Heart left ventricle (tissue), 16 donors: ENCODE measurements around the gene PHACTR3. TPM values are rescaled to one million over a fixed set of nuclear protein-coding genes. Genes with fewer than 3 reads are reported as not detected.

Source experiments
- ATAC-seq, 4 donors: fragments of 200-7000 bp; cut with Tn5 transposase; one replicate each; pipeline ENCODE4 v1.9.1; 2020 to 2022; ENCODE audit warnings: moderate library complexity in 4 of 4, mild to moderate bottlenecking in 3 of 4, moderate number of reproducible peaks in 1 of 4
- DNase-seq, 5 donors: peaks; one replicate each; pipeline ENCODE4 v3.0.0-alpha.2; 2020
- H3K27ac ChIP-seq, 12 donors: fragments of 200-600 bp; sonication (generic) in 4 of 12; one replicate each; pipeline versions ENCODE4 v1.5.0 to v1.8.0; 2016 to 2022; ENCODE audit warnings: mild to moderate bottlenecking in 2 of 12
- H3K27me3 ChIP-seq, 9 donors: fragments of 200-600 bp; sonication (generic) in 2 of 9; one replicate each; pipeline versions ENCODE4 v1.5.1 to v1.8.0; 2016 to 2022; ENCODE audit warnings: mild to moderate bottlenecking in 3 of 9
- H3K36me3 ChIP-seq, 9 donors: fragments of 200-600 bp; sonication (generic) in 2 of 9; one replicate each; pipeline versions ENCODE4 v1.5.0 to v1.8.0; 2018 to 2022; ENCODE audit warnings: mild to moderate bottlenecking in 2 of 9
- H3K4me1 ChIP-seq, 12 donors: fragments of 200-600 bp; sonication (generic) in 4 of 12; one replicate each; pipeline versions ENCODE4 v1.5.0 to v1.8.0; 2016 to 2022; ENCODE audit warnings: mild to moderate bottlenecking in 3 of 12
- H3K4me3 ChIP-seq, 12 donors: fragments of 200-600 bp; sonication (generic) in 4 of 12; one replicate each; pipeline versions ENCODE4 v1.5.0 to v1.8.0; 2017 to 2022; ENCODE audit warnings: mild to moderate bottlenecking in 9 of 12, moderate library complexity in 4 of 12
- H3K9me3 ChIP-seq, 12 donors: fragments of 200-600 bp; sonication (generic) in 4 of 12; one replicate each; pipeline versions ENCODE4 v1.5.0 to v1.8.0; 2016 to 2022; ENCODE audit warnings: mild to moderate bottlenecking in 1 of 12
- CTCF ChIP-seq, 12 donors: fragments of 200-600 bp; sonication (generic) in 4 of 12; IDR thresholded peaks; one replicate each; pipeline versions ENCODE4 v1.5.0 to v1.8.0; 2018 to 2022; ENCODE audit warnings: antibody characterized with exemption in 12 of 12, mild to moderate bottlenecking in 5 of 12
- POLR2A ChIP-seq, 2 donors: fragments of 450-650 bp; IDR thresholded peaks; one replicate each; pipeline ENCODE4 v1.6.1; 2017; ENCODE audit warnings: antibody characterized with exemption in 2 of 2, mild to moderate bottlenecking in 2 of 2, moderate library complexity in 2 of 2
- WGBS, 4 donors: extraction: QIAGEN DNeasy Blood & Tissue Kit in 2 of 4; methylation state at CpG; one replicate each; pipeline versions ENCODE4 v1.1.5 to v1.1.7; 2013 to 2018; 5-methylcytosine and 5-hydroxymethylcytosine counted together
- intact Hi-C, 10 donors: fragments of 100-400 bp; cut with DNase I; formaldehyde crosslinking; loops; one replicate each; pipeline versions ENCODE4 v1.11.1 to v1.14.2; 2022
- polyA plus RNA-seq, 2 donors: library from polyadenylated mRNA; stranded (reverse); fragments of 200-250 nt; gene quantifications; one replicate each; pipeline ENCODE4 v1.2.3, GENCODE V29; 2013
- total RNA-seq, 9 donors: library from RNA; depleted of rRNA in 2 of 9; stranded (reverse); fragments of >200 nt in 2 of 9; fragmentation: NEBNext Ultra II Directional in 3 of 9; extraction: Animal tissue kit (Norgen Biotek cat#: 25700) in 3 of 9; gene quantifications; one replicate each; pipeline versions ENCODE4 v1.1.0 to v1.2.4, GENCODE V29; 2016 to 2023
- donor health status: ischemic (EF 13 %, LVEDD 7.1; RV severe dilation, severe dysfunction).
- donor health status: healthy with polysubstance abuse.
- donor health status: DM: no; HTN: yes; CAD: no.
- donor health status: DM: no; HTN: no; CAD: no.
- donor health status: ischemic (EF 25% LVEDD 6.9; RV normal size, moderate dysfunction).
- donor health status: ischemic (EF 25% LVEDD 5.7; RV mildly dilated, moderate dysfunction).
- donor health status: healthy.
- donor health status: DM: yes; HTN: yes; CAD: no.
- donor health status: ischemic (EF 35%, LVEDD 5.7; RV mildly dilated, moderate dysfunction).
- donor health status: nonischemic (EF 11% LVEDD 7.7; RV severe dilation, severe dysfunction).
- donor health status: DM: yes; HTN: yes; CAD: no.
- donor health status: PGD.
- donor health status: ischemic (EF 29% LVEDD 5.4; RV normal size, mild dysfunction).
- donor health status: nonischemic (EF 23%, LVEDD 6.1; RV moderate dilation, normal function).

The PHACTR3 gene
- total and polyA plus RNA-seq, 11 donors = 0.19 to 14.6 (median 3.5) TPM

- no peak for DNase-seq
- intact Hi-C loops = no loop called here
- Histone ChIP-seq H3K9me3 (no peaks in the 10 kb centered on the region), H3K27ac (no peak overlapping the region), H3K36me3 (no peaks in the 10 kb centered on the region), H3K4me1 (peaks cover 0 to 20% (median 0%) of the 10 kb centered on the region in 12 donors), H3K27me3 (peaks cover 0 to 24% (median 5%) of the 10 kb centered on the region in 9 donors), H3K4me3 (no peak overlapping the region)
- no peak for ATAC-seq
- TF ChIP-seq POLR2A (IDR thresholded peaks at IDR 0.05) = no peak
- no peak for TF ChIP-seq CTCF (IDR thresholded peaks at IDR 0.05)
- 74 to 88% (median 78%) methylated on average over 7 to 10 of the region's 10 CpGs for WGBS, 4 donors
Measured at GRCh38 chr20:59673998-59674445, 69.7 kb downstream of the PHACTR3 start.

- ATAC-seq = peak in 2 of 4 donors; percentile 36 to 51
- 50 to 68% (median 60%) methylated on average over 11 of the region's 11 CpGs for WGBS, 4 donors
- Histone ChIP-seq H3K4me3 (no peak overlapping the region), H3K9me3 (no peaks in the 10 kb centered on the region), H3K4me1 (peaks cover 0 to 20% (median 0%) of the 10 kb centered on the region in 12 donors), H3K27ac (no peak overlapping the region), H3K36me3 (no peaks in the 10 kb centered on the region), H3K27me3 (peaks cover 0 to 29% (median 5%) of the 10 kb centered on the region in 9 donors)
- intact Hi-C loops = no loop called here
- DNase-seq = peak in 2 of 5 donors; percentile 44 to 54
- TF ChIP-seq CTCF (IDR thresholded peaks at IDR 0.05) (no peak), POLR2A (IDR thresholded peaks at IDR 0.05) (no peak)
Measured at GRCh38 chr20:59676126-59676850, 71.9 kb downstream of the PHACTR3 start.

GRCh38 chr20:59676851-59677182, 72.5 kb downstream of the PHACTR3 start:
- Histone ChIP-seq H3K4me1 (peaks cover 0 to 20% (median 0%) of the 10 kb centered on the region in 12 donors), H3K27ac (no peak overlapping the region), H3K9me3 (no peaks in the 10 kb centered on the region), H3K36me3 (no peaks in the 10 kb centered on the region), H3K4me3 (no peak overlapping the region), H3K27me3 (peaks cover 0 to 27% (median 5%) of the 10 kb centered on the region in 9 donors)
- 17 to 29% (median 20%) methylated on average over 4 of the region's 4 CpGs for WGBS, 4 donors
- DNase-seq (no peak), ATAC-seq (no peak)
- TF ChIP-seq POLR2A (IDR thresholded peaks at IDR 0.05) (no peak), CTCF (IDR thresholded peaks at IDR 0.05) (no peak)
- intact Hi-C loops = no loop called here

- intact Hi-C loops = no loop called here
Measured at GRCh38 chr20:59677586-59677985, 73.2 kb downstream of the PHACTR3 start.

More at GRCh38 chr20:59677586-59677985, 73.2 kb downstream of the PHACTR3 start:
- no peak for DNase-seq
- 76 to 87% (median 84%) methylated on average over 6 of the region's 6 CpGs for WGBS, 4 donors
- H3K27me3 ChIP-seq = peaks cover 0 to 27% (median 5%) of the 10 kb centered on the region in 9 donors
- H3K27ac ChIP-seq = no peak overlapping the region
- H3K4me3 ChIP-seq = no peak overlapping the region
- no peak for ATAC-seq
- peaks cover 0 to 20% (median 0%) of the 10 kb centered on the region in 12 donors for H3K4me1 ChIP-seq
- TF ChIP-seq CTCF (IDR thresholded peaks at IDR 0.05) = no peak
- TF ChIP-seq POLR2A (IDR thresholded peaks at IDR 0.05) = no peak
- H3K9me3 ChIP-seq = no peaks in the 10 kb centered on the region
- no peaks in the 10 kb centered on the region for H3K36me3 ChIP-seq
